ENCODE measurements around the gene H1-8. TPM values are rescaled to one million over a fixed set of nuclear protein-coding genes. Genes with fewer than 3 reads are reported as not detected.
"Not testable (repeated sequence)": the region's sequence is repeated elsewhere in the genome, so short reads cannot be mapped to it uniquely, and the experiment has no call there.

Gene H1-8
- total RNA-seq, 4 donors from 2014 or later = not detected

GRCh38 chr3:129539206-129539605 lies 3.8 kb upstream of the H1-8 start:
- intact Hi-C loops (cut with DNase I; ENCODE audit: low total_unique reads) = no loop called here
- in situ Hi-C loops (cut with MboI; ENCODE audit: low pct_ligation_motif_present in 1 of 4, low pct_unique_long_range_greater_than_20kb in 1 of 4, low sequenced_read_pairs in 3 of 4) = no loop called here
- TF ChIP-seq POLR2AphosphoS5 (IDR thresholded peaks at IDR 0.05) (no peak), EP300 (IDR thresholded peaks at IDR 0.05; ENCODE audit: low read depth) (no peak), CTCF (IDR thresholded peaks at IDR 0.05) (no peak), POLR2A (IDR thresholded peaks at IDR 0.05) (no peak)
- no peaks in the 10 kb centered on the region for H3K36me3 ChIP-seq
- no peaks in the 10 kb centered on the region for H3K27me3 ChIP-seq
- H3K4me3 ChIP-seq = no peak overlapping the region
- DNase-seq = no peak
- no peaks in the 10 kb centered on the region for H3K4me1 ChIP-seq
- 88 to 97% methylated on average over 5 to 8 of the region's 8 CpGs for WGBS, 2 donors (ENCODE audit: low coverage in 1 of 2)
- H3K9me3 ChIP-seq = no peaks in the 10 kb centered on the region
- no peak overlapping the region for H3K27ac ChIP-seq

DNA sequence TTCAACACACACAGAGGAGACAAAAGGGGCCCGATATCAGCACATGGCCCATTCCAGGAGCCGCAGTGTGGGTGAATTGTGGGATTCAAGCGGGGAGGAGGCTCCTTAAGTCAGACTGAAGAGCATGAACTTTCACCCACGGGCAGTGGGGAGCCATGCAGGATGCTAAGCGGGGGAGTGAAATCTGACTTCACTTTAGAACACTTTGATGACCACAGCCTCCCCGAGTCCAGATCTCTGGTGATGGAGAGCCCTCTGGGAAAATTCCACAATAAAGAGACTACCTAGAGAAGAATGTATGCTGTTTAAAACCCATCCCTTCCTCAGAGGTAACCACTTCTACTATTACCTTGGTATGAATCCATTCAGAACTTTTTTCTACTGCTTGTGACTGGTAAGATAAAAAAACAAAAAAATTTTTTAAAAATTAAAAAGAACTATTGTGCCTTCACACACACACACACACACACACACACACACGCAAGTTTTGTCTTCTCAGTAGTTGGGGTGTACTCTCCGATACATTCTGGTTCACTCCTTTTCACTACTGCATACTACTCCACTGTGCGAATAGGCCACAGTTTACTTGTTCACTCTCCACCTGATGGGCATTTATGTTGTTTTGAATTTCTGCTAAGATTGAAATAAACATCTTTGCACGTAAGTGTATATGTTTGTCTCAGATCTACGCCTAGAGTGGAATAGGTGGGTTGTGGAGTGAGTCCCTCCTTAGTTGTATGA lies 2.0 kb upstream of the H1-8 start:
- intact Hi-C loops (cut with DNase I; ENCODE audit: low total_unique reads) = no loop called here
- Histone ChIP-seq H3K4me1 (no peaks in the 10 kb centered on the region), H3K27me3 (no peaks in the 10 kb centered on the region), H3K36me3 (no peaks in the 10 kb centered on the region), H3K4me3 (no peak overlapping the region), H3K9me3 (no peaks in the 10 kb centered on the region), H3K27ac (no peak overlapping the region)
- DNase-seq = no peak
- in situ Hi-C loops (cut with MboI; ENCODE audit: low pct_ligation_motif_present in 1 of 4, low pct_unique_long_range_greater_than_20kb in 1 of 4, low sequenced_read_pairs in 3 of 4) = no loop called here
- TF ChIP-seq CTCF (IDR thresholded peaks at IDR 0.05) = no peak
- no peak for TF ChIP-seq POLR2AphosphoS5 (IDR thresholded peaks at IDR 0.05)
- TF ChIP-seq EP300 (IDR thresholded peaks at IDR 0.05; ENCODE audit: low read depth) = no peak
- TF ChIP-seq POLR2A (IDR thresholded peaks at IDR 0.05) = no peak
- 95 to 100% methylated on average over 9 to 11 of the region's 11 CpGs for WGBS, 2 donors (ENCODE audit: low coverage in 1 of 2)

- no peak overlapping the region for H3K4me3 ChIP-seq
- intact Hi-C loops (cut with DNase I; ENCODE audit: low total_unique reads) (no loop called here), in situ Hi-C loops (cut with MboI; ENCODE audit: low pct_ligation_motif_present in 1 of 4, low pct_unique_long_range_greater_than_20kb in 1 of 4, low sequenced_read_pairs in 3 of 4) (no loop called here)
- no peaks in the 10 kb centered on the region for H3K27me3 ChIP-seq
- no peak for DNase-seq
- H3K27ac ChIP-seq = no peak overlapping the region
- H3K36me3 ChIP-seq = no peaks in the 10 kb centered on the region
- H3K4me1 ChIP-seq = no peaks in the 10 kb centered on the region
- TF ChIP-seq EP300 (IDR thresholded peaks at IDR 0.05; ENCODE audit: low read depth) = no peak
- no peak for TF ChIP-seq POLR2AphosphoS5 (IDR thresholded peaks at IDR 0.05)
- TF ChIP-seq POLR2A (IDR thresholded peaks at IDR 0.05) = no peak
- TF ChIP-seq CTCF (IDR thresholded peaks at IDR 0.05) = no peak
- H3K9me3 ChIP-seq = no peaks in the 10 kb centered on the region
- WGBS, 2 donors (ENCODE audit: low coverage in 1 of 2) = 64% methylated on average over 3 of the region's 5 CpGs; no CpG with 5 or more reads in 1 of the 2 donors
Observed at GRCh38 chr3:129542747-129543146, 228 bp upstream of the H1-8 start.

GRCh38 chr3:129543999-129544398 lies 1.0 kb downstream of the H1-8 start:
- Histone ChIP-seq H3K4me3 (no peak overlapping the region), H3K9me3 (no peaks in the 10 kb centered on the region), H3K27me3 (no peaks in the 10 kb centered on the region), H3K4me1 (no peaks in the 10 kb centered on the region), H3K27ac (no peak overlapping the region), H3K36me3 (no peaks in the 10 kb centered on the region)
- TF ChIP-seq POLR2A (IDR thresholded peaks at IDR 0.05) (no peak), POLR2AphosphoS5 (IDR thresholded peaks at IDR 0.05) (no peak), EP300 (IDR thresholded peaks at IDR 0.05; ENCODE audit: low read depth) (no peak), CTCF (IDR thresholded peaks at IDR 0.05) (no peak)
- WGBS, 2 donors (ENCODE audit: low coverage in 1 of 2) = 76 to 92% methylated on average over 5 to 9 of the region's 9 CpGs
- intact Hi-C loops (cut with DNase I; ENCODE audit: low total_unique reads) (no loop called here), in situ Hi-C loops (cut with MboI; ENCODE audit: low pct_ligation_motif_present in 1 of 4, low pct_unique_long_range_greater_than_20kb in 1 of 4, low sequenced_read_pairs in 3 of 4) (no loop called here)
- no peak for DNase-seq

- H3K9me3 ChIP-seq; H3K4me3 ChIP-seq; DNase-seq; intact Hi-C loops (cut with DNase I; ENCODE audit: low total_unique reads); H3K27me3 ChIP-seq; H3K27ac ChIP-seq; H3K36me3 ChIP-seq; H3K4me1 ChIP-seq; in situ Hi-C loops (cut with MboI; ENCODE audit: low pct_ligation_motif_present in 1 of 4, low pct_unique_long_range_greater_than_20kb in 1 of 4, low sequenced_read_pairs in 3 of 4): not testable (repeated sequence)
- 79 to 83% methylated on average over 2 to 3 of the region's 3 CpGs for WGBS, 2 donors (ENCODE audit: low coverage in 1 of 2)
Observed at GRCh38 chr3:129545951-129546350, 3.0 kb downstream of the H1-8 start.

All from transverse colon (tissue), 4 donors.